ENCODE results near the gene RYR1.
"Not testable (repeated sequence)": the region's sequence is repeated elsewhere in the genome, so short reads cannot be mapped to it uniquely, and the experiment has no call there.

RYR1 gene

DNA sequence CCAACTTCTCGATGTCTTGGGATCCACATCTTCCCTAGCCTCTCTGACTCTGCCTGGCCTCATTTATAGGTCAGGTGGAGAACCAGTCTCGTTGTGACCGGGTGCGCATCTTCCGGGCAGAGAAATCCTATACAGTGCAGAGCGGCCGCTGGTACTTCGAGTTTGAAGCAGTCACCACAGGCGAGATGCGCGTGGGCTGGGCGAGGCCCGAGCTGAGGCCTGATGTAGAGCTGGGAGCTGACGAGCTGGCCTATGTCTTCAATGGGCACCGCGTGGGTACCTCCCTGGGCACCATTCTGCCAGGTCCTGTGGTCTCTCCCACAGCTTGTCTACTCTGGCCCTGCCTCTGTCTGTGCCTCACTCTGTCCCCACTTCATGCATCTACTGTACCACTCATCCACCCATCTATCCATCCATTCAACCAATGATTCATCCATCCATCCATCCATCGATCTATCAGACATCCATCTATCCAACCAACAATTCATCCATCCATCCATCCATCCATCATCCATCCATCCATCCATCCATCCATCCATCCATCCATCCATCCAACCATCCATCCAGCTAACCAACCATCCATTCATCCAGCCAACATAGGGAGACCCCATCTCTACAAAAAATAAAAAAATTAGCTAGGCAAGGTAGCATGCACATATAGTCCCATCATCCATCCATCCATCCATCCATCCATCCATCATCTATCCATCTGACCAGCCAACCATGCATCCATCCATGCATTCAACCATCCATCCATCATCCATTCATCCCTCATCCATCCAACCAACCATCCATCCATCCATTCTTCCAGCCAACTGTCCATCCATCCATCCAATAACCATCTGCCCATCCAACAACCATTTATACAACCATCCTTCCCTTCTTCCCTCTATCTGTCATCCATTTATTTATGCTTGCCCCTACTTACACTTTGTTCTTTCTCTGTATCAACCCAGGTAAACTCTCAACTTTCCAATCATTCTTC lies 34.3 kb downstream of the RYR1 start:
- Histone ChIP-seq H4K20me1 (ENCODE audit: insufficient read depth, low read length, poor library complexity, severe bottlenecking) (no peaks in the 10 kb centered on the region), H2AFZ (ENCODE audit: low read length) (no peak overlapping the region), H3K27me3 (ENCODE audit: insufficient read depth, low read length, poor library complexity, severe bottlenecking) (no peaks in the 10 kb centered on the region), H3F3A (ENCODE audit: low read depth) (no peaks in the 10 kb centered on the region), H3K9me3 (ENCODE audit: insufficient read depth, low read depth, low read length) (no peaks in the 10 kb centered on the region), H3K4me3 (ENCODE audit: low read length, poor library complexity, severe bottlenecking) (no peak overlapping the region), H3K36me3 (ENCODE audit: insufficient read depth, low read length) (no peaks in the 10 kb centered on the region), H3K79me2 (ENCODE audit: insufficient read depth, low read length) (no peaks in the 10 kb centered on the region), H3K9me2 (replicated peaks; ENCODE audit: low read depth, low read length) (no peaks in the 10 kb centered on the region), H3K4me1 (ENCODE audit: insufficient read depth, low read length, poor library complexity, severe bottlenecking) (peaks cover 6% of the 10 kb centered on the region), H3K4me2 (ENCODE audit: low read depth, low read length, poor library complexity, severe bottlenecking) (no peak overlapping the region), H3K9ac (ENCODE audit: low read depth, low read length, poor library complexity, severe bottlenecking) (no peak overlapping the region)
- TF ChIP-seq EZH2phosphoT487 (IDR thresholded peaks at IDR 0.05; ENCODE audit: borderline replicate concordance): no peak
- TF ChIP-seq, protein P1, sequence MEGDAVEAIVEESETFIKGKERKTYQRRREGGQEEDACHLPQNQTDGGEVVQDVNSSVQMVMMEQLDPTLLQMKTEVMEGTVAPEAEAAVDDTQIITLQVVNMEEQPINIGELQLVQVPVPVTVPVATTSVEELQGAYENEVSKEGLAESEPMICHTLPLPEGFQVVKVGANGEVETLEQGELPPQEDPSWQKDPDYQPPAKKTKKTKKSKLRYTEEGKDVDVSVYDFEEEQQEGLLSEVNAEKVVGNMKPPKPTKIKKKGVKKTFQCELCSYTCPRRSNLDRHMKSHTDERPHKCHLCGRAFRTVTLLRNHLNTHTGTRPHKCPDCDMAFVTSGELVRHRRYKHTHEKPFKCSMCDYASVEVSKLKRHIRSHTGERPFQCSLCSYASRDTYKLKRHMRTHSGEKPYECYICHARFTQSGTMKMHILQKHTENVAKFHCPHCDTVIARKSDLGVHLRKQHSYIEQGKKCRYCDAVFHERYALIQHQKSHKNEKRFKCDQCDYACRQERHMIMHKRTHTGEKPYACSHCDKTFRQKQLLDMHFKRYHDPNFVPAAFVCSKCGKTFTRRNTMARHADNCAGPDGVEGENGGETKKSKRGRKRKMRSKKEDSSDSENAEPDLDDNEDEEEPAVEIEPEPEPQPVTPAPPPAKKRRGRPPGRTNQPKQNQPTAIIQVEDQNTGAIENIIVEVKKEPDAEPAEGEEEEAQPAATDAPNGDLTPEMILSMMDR (conservative IDR thresholded peaks at IDR 0.05; ENCODE audit: low read length): no peak

DNA sequence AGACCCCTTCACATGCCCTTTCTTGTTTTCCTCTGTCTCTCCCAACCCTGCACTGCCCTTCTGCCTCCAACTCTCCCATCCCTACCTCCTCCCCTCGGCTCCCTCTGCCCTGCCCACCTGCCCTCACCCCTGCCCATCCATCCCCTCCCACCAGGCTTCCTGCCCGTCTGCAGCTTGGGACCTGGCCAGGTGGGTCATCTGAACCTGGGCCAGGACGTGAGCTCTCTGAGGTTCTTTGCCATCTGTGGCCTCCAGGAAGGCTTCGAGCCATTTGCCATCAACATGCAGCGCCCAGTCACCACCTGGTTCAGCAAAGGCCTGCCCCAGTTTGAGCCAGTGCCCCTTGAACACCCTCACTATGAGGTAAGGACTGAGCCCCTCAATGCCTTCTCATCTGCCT lies 35.7 kb downstream of the RYR1 start:
- no peaks in the 10 kb centered on the region for H4K20me1 ChIP-seq (ENCODE audit: insufficient read depth, low read length, poor library complexity, severe bottlenecking)
- H3K9ac ChIP-seq (ENCODE audit: low read depth, low read length, poor library complexity, severe bottlenecking): no peak overlapping the region
- TF ChIP-seq, protein P1 (conservative IDR thresholded peaks at IDR 0.05; ENCODE audit: low read length): no peak
- TF ChIP-seq EZH2phosphoT487 (IDR thresholded peaks at IDR 0.05; ENCODE audit: borderline replicate concordance): no peak
- H3K9me3 ChIP-seq (ENCODE audit: insufficient read depth, low read depth, low read length): no peaks in the 10 kb centered on the region
- peaks cover 6% of the 10 kb centered on the region for H3K4me1 ChIP-seq (ENCODE audit: insufficient read depth, low read length, poor library complexity, severe bottlenecking)
- no peaks in the 10 kb centered on the region for H3K79me2 ChIP-seq (ENCODE audit: insufficient read depth, low read length)
- no peak overlapping the region for H2AFZ ChIP-seq (ENCODE audit: low read length)
- H3K27me3 ChIP-seq (ENCODE audit: insufficient read depth, low read length, poor library complexity, severe bottlenecking): no peaks in the 10 kb centered on the region
- H3K4me2 ChIP-seq (ENCODE audit: low read depth, low read length, poor library complexity, severe bottlenecking): no peak overlapping the region
- H3K4me3 ChIP-seq (ENCODE audit: low read length, poor library complexity, severe bottlenecking): no peak overlapping the region
- H3K9me2 ChIP-seq (replicated peaks; ENCODE audit: low read depth, low read length): no peaks in the 10 kb centered on the region
- no peaks in the 10 kb centered on the region for H3F3A ChIP-seq (ENCODE audit: low read depth)
- no peaks in the 10 kb centered on the region for H3K36me3 ChIP-seq (ENCODE audit: insufficient read depth, low read length)

DNA sequence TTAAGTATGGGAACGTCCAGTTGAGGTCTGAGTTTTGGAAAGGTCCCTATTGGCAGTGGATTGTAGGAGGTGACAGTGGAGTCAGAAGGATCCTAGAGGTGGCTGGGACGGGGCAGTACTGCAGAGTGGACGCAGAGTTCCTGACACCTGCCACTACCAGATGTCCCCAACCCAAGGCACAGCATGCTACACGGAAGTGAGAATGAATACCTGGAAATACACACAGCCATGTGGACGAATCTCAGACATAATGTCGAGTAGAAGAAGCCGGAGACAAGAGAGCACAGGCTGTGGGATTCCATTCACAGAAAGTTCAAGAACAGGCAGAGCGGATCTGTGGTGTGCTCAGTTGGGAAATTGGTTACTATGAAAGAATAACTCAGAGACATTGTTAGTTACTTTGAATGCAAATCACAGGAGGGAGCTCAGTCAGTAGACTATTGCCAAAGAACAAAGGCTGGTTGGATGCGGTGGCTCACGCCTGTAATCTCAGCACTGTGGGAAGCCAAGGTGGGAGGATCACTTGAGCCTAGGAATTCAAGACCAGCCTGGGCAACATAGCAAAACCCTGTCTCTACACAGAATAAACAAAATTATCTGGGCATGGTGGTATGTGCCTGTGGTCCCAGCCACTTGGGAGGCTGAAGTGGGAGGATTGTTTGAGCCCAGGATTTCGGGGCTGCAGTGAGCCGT lies 37.4 kb downstream of the RYR1 start:
- H3K4me3 ChIP-seq (ENCODE audit: low read length, poor library complexity, severe bottlenecking): no peak overlapping the region
- H3K9me3 ChIP-seq (ENCODE audit: insufficient read depth, low read depth, low read length): no peaks in the 10 kb centered on the region
- no peaks in the 10 kb centered on the region for H3K79me2 ChIP-seq (ENCODE audit: insufficient read depth, low read length)
- H3K9ac ChIP-seq (ENCODE audit: low read depth, low read length, poor library complexity, severe bottlenecking): no peak overlapping the region
- no peaks in the 10 kb centered on the region for H3K9me2 ChIP-seq (replicated peaks; ENCODE audit: low read depth, low read length)
- TF ChIP-seq, protein P1 (conservative IDR thresholded peaks at IDR 0.05; ENCODE audit: low read length): no peak
- no peak for TF ChIP-seq EZH2phosphoT487 (IDR thresholded peaks at IDR 0.05; ENCODE audit: borderline replicate concordance)
- no peaks in the 10 kb centered on the region for H3K27me3 ChIP-seq (ENCODE audit: insufficient read depth, low read length, poor library complexity, severe bottlenecking)
- no peaks in the 10 kb centered on the region for H3F3A ChIP-seq (ENCODE audit: low read depth)
- no peaks in the 10 kb centered on the region for H3K36me3 ChIP-seq (ENCODE audit: insufficient read depth, low read length)
- peaks cover 6% of the 10 kb centered on the region for H3K4me1 ChIP-seq (ENCODE audit: insufficient read depth, low read length, poor library complexity, severe bottlenecking)
- H4K20me1 ChIP-seq (ENCODE audit: insufficient read depth, low read length, poor library complexity, severe bottlenecking): no peaks in the 10 kb centered on the region
- no peak overlapping the region for H3K4me2 ChIP-seq (ENCODE audit: low read depth, low read length, poor library complexity, severe bottlenecking)
- H2AFZ ChIP-seq (ENCODE audit: low read length): no peak overlapping the region

DNA sequence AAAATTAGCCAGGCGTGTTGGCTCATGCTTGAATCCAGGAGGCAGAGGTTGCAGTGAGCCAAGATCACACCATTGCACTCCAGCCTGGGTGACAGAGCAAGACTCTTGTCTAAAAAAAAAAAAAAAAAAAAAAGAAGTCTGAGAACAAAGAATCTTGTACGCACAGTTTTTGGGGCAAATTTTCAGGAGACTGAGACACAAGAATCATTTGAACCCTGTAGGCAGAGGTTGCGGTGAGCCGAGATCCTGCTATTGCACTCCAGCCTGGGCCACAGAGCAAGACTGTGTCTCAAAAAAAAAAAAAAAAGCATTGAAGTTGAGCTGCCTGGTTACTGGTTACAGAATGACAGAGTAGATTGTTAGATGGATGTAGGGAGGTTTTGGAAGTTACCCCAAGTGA lies 39.2 kb downstream of the RYR1 start:
- not testable (repeated sequence) for H2AFZ ChIP-seq (ENCODE audit: low read length); H4K20me1 ChIP-seq (ENCODE audit: insufficient read depth, low read length, poor library complexity, severe bottlenecking); H3K4me1 ChIP-seq (ENCODE audit: insufficient read depth, low read length, poor library complexity, severe bottlenecking); H3K27me3 ChIP-seq (ENCODE audit: insufficient read depth, low read length, poor library complexity, severe bottlenecking); H3K9me3 ChIP-seq (ENCODE audit: insufficient read depth, low read depth, low read length); H3F3A ChIP-seq (ENCODE audit: low read depth); H3K4me3 ChIP-seq (ENCODE audit: low read length, poor library complexity, severe bottlenecking); H3K36me3 ChIP-seq (ENCODE audit: insufficient read depth, low read length); H3K79me2 ChIP-seq (ENCODE audit: insufficient read depth, low read length); H3K9me2 ChIP-seq (replicated peaks; ENCODE audit: low read depth, low read length); H3K4me2 ChIP-seq (ENCODE audit: low read depth, low read length, poor library complexity, severe bottlenecking); H3K9ac ChIP-seq (ENCODE audit: low read depth, low read length, poor library complexity, severe bottlenecking)

All from Loucy (cell line).